NCI-H146 (cell line): ENCODE measurements around the gene ARPC4.
A peak's percentile ranks its signal among the peaks of the same experiment; 100 is the strongest.
"Not testable (repeated sequence)": the region's sequence is repeated elsewhere in the genome, so short reads cannot be mapped to it uniquely, and the experiment has no call there.

Source experiments
- DNase-seq: peaks from one replicate; lab custom pipeline; 2025; lab: John Stamatoyannopoulos, UW

ARPC4 gene

GRCh38 chr3:9820946-9821345, 28.1 kb downstream of the ARPC4 start:
- no peak for DNase-seq

DNA sequence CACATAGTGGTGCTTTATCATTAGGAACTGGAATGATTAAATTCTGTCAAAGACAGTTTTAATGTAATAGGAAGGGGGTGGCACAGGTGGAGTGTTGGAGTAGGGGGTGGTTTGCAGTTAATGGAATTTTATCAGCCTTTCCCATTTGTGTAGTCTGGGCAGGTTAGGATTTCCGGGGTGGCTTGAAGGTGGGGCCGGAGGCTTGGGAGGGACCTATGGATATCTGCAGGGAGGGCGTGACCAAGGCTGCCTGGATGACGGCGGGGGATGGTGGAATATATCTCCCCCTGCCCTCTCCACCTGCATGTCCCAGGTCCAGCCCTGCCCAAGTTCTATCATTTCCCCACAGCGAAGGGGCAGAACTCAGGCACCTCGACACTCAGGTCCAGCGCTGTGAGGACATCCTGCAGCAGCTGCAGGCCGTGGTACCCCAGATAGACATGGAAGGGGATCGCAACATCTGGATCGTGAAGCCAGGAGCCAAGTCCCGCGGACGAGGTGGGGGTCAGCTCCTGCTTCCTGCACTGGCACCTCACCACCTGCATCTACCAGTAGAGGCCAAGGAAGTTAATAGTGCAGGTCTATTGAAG, 32.7 kb downstream of the ARPC4 start:
- no peak for DNase-seq

- no peak for DNase-seq
Measured at GRCh38 chr3:9826815-9827573, 34.1 kb downstream of the ARPC4 start.

- DNase-seq = no peak
Measured at GRCh38 chr3:9828801-9829755, 36.2 kb downstream of the ARPC4 start.

DNA sequence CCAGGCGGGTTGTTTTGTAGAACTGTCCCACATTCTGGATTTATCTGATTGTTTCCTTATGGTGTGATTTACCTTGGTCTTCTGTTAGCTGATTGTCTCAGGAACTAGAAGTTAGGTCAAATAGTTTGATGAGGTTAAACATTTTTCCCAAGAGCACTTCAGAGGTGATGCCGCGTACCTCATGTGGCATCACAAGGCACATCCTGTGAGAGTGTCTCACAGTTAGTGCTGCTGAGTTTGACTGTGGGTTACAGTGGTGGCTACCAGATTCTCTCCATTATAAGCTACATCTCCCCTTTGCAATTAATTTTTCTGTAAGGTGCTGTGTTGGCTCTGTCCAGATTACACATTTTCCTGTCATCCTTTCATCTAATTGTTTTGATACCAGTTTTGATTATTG, 38.4 kb downstream of the ARPC4 start:
- no peak for DNase-seq

DNA sequence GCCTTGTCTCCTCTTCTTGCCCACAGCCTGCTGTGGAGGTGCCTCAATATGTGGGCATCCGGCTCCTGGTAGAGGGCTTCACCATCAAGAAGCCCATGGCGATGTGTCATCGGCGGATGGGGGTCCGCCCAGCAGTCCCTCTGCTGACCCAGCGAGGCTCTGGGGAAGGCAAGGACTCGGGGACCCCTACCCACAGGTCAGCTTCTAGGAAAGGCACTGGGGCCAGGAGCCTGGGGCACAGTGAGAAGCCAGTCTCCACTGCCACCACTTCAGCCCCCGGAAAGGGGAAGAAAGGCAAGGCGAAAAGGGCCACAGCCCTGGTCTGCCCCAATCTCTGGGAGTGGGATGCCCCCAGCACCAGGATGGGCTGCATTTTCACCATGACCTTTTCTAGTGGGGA, 40.2 kb downstream of the ARPC4 start:
- DNase-seq = no peak

DNA sequence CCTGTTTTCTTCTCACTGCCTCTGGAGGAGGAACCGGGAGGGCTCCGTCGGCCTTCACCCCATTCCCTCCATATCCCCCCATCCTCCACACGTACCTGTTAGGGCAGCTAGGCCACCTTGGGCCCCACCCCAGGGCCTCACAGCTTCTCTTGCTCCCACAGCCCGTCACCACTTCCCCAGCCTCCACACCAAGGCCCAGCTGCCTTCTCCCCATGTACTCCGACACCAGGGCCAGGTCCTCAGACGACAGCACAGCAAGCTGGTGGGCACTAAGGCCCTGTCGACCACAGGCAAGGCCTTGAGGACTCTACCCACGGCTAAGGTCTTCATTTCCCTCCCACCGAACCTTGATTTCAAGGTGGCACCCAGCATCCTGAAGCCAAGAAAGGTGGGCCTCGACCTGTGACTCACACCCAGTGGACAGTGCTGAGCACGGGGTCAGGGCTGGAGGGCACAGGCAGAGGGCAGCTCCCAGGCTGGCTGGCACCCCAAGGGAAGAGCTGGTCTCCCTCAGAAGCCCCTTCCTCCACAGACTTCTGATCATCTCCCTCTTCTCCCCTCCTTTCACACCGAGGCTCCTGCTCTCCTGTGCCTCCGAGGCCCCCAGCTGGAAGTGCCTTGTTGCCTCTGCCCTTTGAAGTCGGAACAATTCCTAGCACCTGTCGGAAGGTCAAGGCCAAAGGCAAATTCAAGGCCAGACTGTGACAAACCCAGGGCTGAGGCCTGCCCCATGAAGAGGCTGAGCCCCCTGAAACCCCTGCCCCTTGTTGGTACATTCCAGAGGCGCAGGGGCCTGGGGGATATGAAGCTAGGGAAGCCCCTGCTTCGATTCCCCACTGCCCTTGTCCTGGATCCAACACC, 41.9 kb downstream of the ARPC4 start:
- no peak for DNase-seq

- DNase-seq = no peak
Measured at GRCh38 chr3:9837701-9838582, 45.1 kb downstream of the ARPC4 start.

- no peak for DNase-seq
Measured at GRCh38 chr3:9838856-9839255, 46.0 kb downstream of the ARPC4 start.

- no peak for DNase-seq
Measured at GRCh38 chr3:9841015-9841414, 48.1 kb downstream of the ARPC4 start.

- DNase-seq = peak; percentile 86
Measured at GRCh38 chr3:9843715-9844438, 51.0 kb downstream of the ARPC4 start, which contains the start of gene RPUSD3. Gene RPUSD3, minus strand, starts transcription at chr3:9844008. Its CDS starts 18 bp downstream, at chr3:9843990.

- no peak for DNase-seq
Measured at GRCh38 chr3:9846231-9846630, 53.3 kb downstream of the ARPC4 start.

- no peak for DNase-seq
Measured at GRCh38 chr3:9846931-9847488, 54.1 kb downstream of the ARPC4 start.

DNA sequence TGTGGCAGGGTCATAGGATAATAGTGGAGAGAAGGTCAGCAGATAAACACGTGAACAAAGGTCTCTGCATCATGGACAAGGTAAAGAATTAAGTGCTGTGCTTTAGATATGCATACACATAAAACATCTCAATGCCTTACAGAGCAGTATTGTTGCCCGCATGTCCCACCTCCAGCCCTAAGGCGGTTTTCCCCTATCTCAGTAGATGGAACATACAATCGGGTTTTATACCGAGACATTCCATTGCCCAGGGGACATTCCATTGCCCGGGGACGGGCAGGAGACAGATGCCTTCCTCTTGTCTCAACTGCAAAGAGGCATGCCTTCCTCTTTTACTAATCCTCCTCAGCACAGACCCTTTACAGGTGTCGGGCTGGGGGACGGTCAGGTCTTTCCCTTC, 55.0 kb downstream of the ARPC4 start:
- not testable (repeated sequence) for DNase-seq

GRCh38 chr3:9848860-9849259, 56.0 kb downstream of the ARPC4 start:
- DNase-seq = peak; percentile 22

DNA sequence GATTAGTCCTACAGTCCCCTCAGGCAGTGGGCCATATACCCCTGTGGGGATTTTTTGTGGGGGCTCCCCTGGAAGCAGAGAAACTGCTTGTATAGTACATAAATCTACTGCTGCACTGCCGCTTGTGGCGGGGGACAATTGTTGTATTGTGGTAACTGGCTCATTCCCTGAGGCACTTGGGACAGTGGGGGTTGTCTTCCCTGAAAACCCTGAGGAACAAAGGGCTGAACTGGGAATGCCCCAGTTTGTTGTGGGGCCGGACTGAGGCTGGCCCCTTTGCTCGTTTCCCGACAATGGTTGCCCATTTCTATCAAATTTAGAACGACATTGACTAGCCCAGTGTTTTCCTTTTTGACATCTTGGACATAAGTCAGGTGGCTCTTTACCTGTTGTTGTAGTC, 58.5 kb downstream of the ARPC4 start:
- not testable (repeated sequence) for DNase-seq

DNA sequence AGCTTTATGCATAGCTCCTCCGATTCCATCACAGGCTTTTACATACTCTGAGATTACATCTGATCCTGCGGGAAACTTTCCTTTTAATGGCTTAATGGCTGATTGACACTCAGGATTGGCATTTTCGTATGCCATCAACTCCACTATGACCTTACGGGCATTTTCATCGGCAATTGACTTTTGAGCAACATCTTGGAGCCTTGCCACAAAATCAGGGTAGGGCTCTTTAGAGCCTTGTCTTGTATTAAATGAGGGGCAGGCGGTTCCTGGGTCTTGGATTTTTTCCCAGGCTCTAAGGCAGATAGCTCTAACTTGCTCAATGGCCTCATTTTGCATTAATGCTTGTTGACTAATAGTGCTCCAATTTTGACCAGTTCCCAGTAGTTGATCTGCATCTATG, 59.0 kb downstream of the ARPC4 start:
- not testable (repeated sequence) for DNase-seq

- no peak for DNase-seq
Measured at GRCh38 chr3:9852528-9852927, 59.6 kb downstream of the ARPC4 start.

- DNase-seq = not testable (repeated sequence)
Measured at GRCh38 chr3:9854291-9854940, 61.5 kb downstream of the ARPC4 start.
